Caco-2 (cell line): ENCODE data around the gene TP53BP1. TPM values are rescaled to one million over a fixed set of nuclear protein-coding genes. Genes with fewer than 3 reads are reported as not detected.

Experiments used
- BruUV-seq: library from RNA; stranded (reverse); fragments of 400-500 nt; replicated peaks from 2 replicates; lab custom pipeline; 2021; lab: Mats Ljungman, UMichigan
- CTCF ChIA-PET: fragments of 300-600 bp; sonication (Branson Sonifier 250); formaldehyde crosslinking; loops from one replicate; lab custom pipeline; 2022; ENCODE audit warnings: antibody characterized with exemption; lab: Charles Lee
- POLR2A ChIA-PET: fragments of 300-600 bp; sonication (Branson Sonifier 250); formaldehyde crosslinking; loops from one replicate; lab custom pipeline; 2022; ENCODE audit warnings: antibody characterized with exemption; lab: Charles Lee
- DNase-seq, 2 experiments: peaks; one replicate each; pipeline versions ENCODE4 v3.0.0 to v3.0.0-alpha.2; 2020 to 2022
- H3K27me3 ChIP-seq: replicated peaks from 2 replicates; pipeline ENCODE4 v1.6.0; 2011; ENCODE audit warnings: low read length; ENCODE audit not compliant: control insufficient read depth, insufficient read depth
- H3K36me3 ChIP-seq: 2 replicates; pipeline ENCODE4 v1.5.1; 2011; ENCODE audit warnings: low read length; ENCODE audit not compliant: control insufficient read depth, insufficient read depth
- H3K4me1 ChIP-seq: fragments of 250-450 bp; sonication (Bioruptor Pico); 2 replicates; pipeline ENCODE4 v1.5.1; 2020; ENCODE audit warnings: mild to moderate bottlenecking
- H3K4me3 ChIP-seq: 2 replicates; pipeline ENCODE4 v1.5.1; 2011; ENCODE audit warnings: low read depth, mild to moderate bottlenecking, control low read depth, low read length
- H3K9me3 ChIP-seq: fragments of 250-450 bp; sonication (Bioruptor Pico); 2 replicates; pipeline ENCODE4 v1.5.1; 2020; ENCODE audit warnings: mild to moderate bottlenecking, moderate library complexity
- H3K27ac Mint-ChIP-seq: one replicate; pipeline ENCODE4 v1.8.0; 2022; ENCODE audit warnings: mixed read lengths; ENCODE audit not compliant: unreplicated experiment
- H3K27me3 Mint-ChIP-seq: one replicate; pipeline ENCODE4 v1.8.0; 2022; ENCODE audit warnings: mixed read lengths; ENCODE audit not compliant: insufficient read depth, unreplicated experiment
- H3K36me3 Mint-ChIP-seq: one replicate; pipeline ENCODE4 v1.8.0; 2022; ENCODE audit warnings: mild to moderate bottlenecking, mixed read lengths; ENCODE audit not compliant: insufficient read depth, unreplicated experiment
- H3K4me1 Mint-ChIP-seq: one replicate; pipeline ENCODE4 v1.8.0; 2022; ENCODE audit warnings: low read depth, mixed read lengths; ENCODE audit not compliant: unreplicated experiment
- H3K4me3 Mint-ChIP-seq: one replicate; pipeline ENCODE4 v1.8.0; 2022; ENCODE audit warnings: mild to moderate bottlenecking, moderate library complexity, mixed read lengths; ENCODE audit not compliant: unreplicated experiment
- H3K9me3 Mint-ChIP-seq: one replicate; pipeline ENCODE4 v1.8.0; 2022; ENCODE audit warnings: mixed read lengths; ENCODE audit not compliant: unreplicated experiment
- intact Hi-C: fragments of 100-400 bp; cut with micrococcal nuclease; formaldehyde crosslinking; loops from one replicate; pipeline ENCODE4 v1.10.0; 2022; ENCODE audit not compliant: unreplicated experiment
- total RNA-seq: library from RNA; stranded (reverse); gene quantifications from 2 replicates; pipeline ENCODE4 v1.2.3, GENCODE V29; 2022
- TF ChIP-seq, protein P1 (sequence below), 2 experiments: fragments of 200-600 bp in 1 of 2; IDR thresholded peaks; 1 replicate in 1 of 2; 2 replicates in 1 of 2; pipeline versions ENCODE4 v1.5.1 to v1.8.0; 2011 to 2022; ENCODE audit warnings: antibody characterized with exemption in 1 of 2, control low read depth in 1 of 2, inconsistent platforms in 1 of 2, low read depth in 1 of 2, low read length in 1 of 2, mild to moderate bottlenecking in 1 of 2, moderate library complexity in 1 of 2; ENCODE audit not compliant: insufficient read depth in 1 of 2, severe bottlenecking in 1 of 2, unreplicated experiment in 1 of 2

Gene TP53BP1
- total RNA-seq, 1 experiment from 2014 or later, result 39.8 TPM

DNA sequence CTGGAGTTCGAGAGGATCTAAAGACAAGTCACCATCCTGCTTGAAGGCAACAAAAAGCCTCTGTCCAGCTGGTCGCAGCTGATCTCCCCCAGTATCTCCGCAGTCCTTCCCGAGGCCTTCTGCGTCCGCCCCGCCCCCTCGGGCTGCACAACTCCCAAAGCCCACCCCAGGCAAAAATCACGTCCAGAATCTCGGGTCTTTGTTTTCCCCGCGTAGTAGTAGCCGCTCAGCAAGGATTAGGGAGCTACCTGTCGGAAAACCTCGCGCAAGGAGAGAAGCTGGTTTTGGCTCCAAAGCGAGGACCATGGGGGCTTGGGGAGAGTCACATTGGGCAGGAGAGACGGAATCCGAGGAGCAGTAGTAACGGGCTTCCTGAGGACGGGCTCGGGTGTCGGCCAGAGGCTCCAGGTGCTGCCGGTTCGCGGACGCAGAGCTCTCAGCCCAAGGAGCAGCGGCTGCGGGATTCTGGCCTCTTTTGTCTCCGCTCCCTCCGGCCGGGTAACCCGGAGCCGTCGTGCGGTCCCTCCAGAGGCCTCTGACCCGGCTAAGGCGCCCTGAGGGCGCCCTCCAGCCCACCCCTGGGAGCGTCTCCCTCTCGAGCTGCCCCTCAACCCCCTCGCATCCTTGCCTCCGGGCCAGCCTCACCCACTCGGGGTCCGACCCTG lies 122.5 kb downstream of the TP53BP1 start:
- H3K27me3 ChIP-seq, result no peaks in the 10 kb centered on the region
- peaks cover 8% of the 10 kb centered on the region for H3K9me3 Mint-ChIP-seq
- ChIA-PET POLR2A (interaction anchor here (0.6 to 1.1 kb wide), 6 partner anchors 15 to 795 kb away, joined by 3 to 5 read pairs (median 4); partner anchors contain the start of gene STARD9), CTCF (interaction anchor here (0.6 to 1.5 kb wide), 3 partner anchors 15 to 145 kb away, joined by 3 to 5 read pairs (median 3); no protein-coding TSS in a partner anchor)
- peaks cover 10% of the 10 kb centered on the region for H3K4me1 ChIP-seq
- H3K4me3 Mint-ChIP-seq, result peak overlapping the region; percentile 93
- H3K9me3 ChIP-seq, result peaks cover 4% of the 10 kb centered on the region; the same call in 1 of the 2 replicates
- DNase-seq, result peak; percentile 27 to 38
- H3K36me3 Mint-ChIP-seq, result peaks cover 55% of the 10 kb centered on the region
- TF ChIP-seq, protein P1, sequence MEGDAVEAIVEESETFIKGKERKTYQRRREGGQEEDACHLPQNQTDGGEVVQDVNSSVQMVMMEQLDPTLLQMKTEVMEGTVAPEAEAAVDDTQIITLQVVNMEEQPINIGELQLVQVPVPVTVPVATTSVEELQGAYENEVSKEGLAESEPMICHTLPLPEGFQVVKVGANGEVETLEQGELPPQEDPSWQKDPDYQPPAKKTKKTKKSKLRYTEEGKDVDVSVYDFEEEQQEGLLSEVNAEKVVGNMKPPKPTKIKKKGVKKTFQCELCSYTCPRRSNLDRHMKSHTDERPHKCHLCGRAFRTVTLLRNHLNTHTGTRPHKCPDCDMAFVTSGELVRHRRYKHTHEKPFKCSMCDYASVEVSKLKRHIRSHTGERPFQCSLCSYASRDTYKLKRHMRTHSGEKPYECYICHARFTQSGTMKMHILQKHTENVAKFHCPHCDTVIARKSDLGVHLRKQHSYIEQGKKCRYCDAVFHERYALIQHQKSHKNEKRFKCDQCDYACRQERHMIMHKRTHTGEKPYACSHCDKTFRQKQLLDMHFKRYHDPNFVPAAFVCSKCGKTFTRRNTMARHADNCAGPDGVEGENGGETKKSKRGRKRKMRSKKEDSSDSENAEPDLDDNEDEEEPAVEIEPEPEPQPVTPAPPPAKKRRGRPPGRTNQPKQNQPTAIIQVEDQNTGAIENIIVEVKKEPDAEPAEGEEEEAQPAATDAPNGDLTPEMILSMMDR (IDR thresholded peaks at IDR 0.05; ENCODE audit: insufficient read depth in 1 of 2, low read depth in 1 of 2, low read length in 1 of 2, severe bottlenecking in 1 of 2, unreplicated experiment in 1 of 2), result no peak
- peaks cover 14% of the 10 kb centered on the region for H3K4me1 Mint-ChIP-seq
- no peaks in the 10 kb centered on the region for H3K27me3 Mint-ChIP-seq
- intact Hi-C loops, result no loop called here
- BruUV-seq, result no TSS peak
- H3K27ac Mint-ChIP-seq, result peak overlapping the region; percentile 93
- H3K36me3 ChIP-seq, result peaks cover 1% of the 10 kb centered on the region; the same call in 1 of the 2 replicates
- peak overlapping the region; percentile 77 for H3K4me3 ChIP-seq

DNA sequence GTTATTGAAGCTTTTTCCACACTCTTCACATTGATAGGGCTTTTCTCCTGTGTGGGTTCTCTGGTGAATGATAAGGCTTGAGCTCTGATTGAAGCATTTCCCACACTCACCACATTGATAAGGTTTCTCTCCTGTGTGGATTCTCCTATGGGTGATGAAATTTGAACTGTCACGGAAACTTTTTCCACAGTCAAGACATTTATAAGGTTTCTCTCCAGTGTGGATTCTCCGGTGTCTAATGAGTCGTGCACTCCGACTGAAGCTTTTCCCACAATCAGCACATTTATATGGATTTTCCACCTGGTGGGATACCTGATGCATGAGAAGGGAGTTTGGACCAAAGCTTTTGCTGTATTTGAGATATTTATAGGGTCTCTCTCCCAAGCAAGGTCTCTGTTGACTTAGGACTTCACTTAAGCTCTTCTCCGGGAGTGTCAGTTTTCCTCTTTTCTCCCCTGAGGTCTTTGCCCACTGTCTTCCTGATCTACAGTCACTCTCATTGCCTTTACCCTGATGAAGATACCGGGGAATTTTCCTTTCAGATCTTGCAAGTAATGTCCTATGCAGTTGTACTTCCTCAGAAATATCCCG lies 131.5 kb downstream of the TP53BP1 start:
- no peak overlapping the region for H3K4me3 ChIP-seq
- ChIA-PET CTCF (no interaction called here), POLR2A (interaction anchor here (0.5 to 0.6 kb wide), 2 partner anchors 11 to 13 kb away, joined by 3 read pairs; no protein-coding TSS in a partner anchor)
- Mint-ChIP-seq H3K4me1 (no peaks in the 10 kb centered on the region), H3K9me3 (peaks cover 23% of the 10 kb centered on the region), H3K27ac (no peak overlapping the region), H3K36me3 (peaks cover 66% of the 10 kb centered on the region), H3K4me3 (no peak overlapping the region), H3K27me3 (no peaks in the 10 kb centered on the region)
- no peak for DNase-seq
- H3K4me1 ChIP-seq, result no peaks in the 10 kb centered on the region
- no peaks in the 10 kb centered on the region for H3K27me3 ChIP-seq
- TF ChIP-seq, protein P1 (IDR thresholded peaks at IDR 0.05; ENCODE audit: insufficient read depth in 1 of 2, low read depth in 1 of 2, low read length in 1 of 2, severe bottlenecking in 1 of 2, unreplicated experiment in 1 of 2), result no peak
- H3K9me3 ChIP-seq, result peaks cover 20% of the 10 kb centered on the region
- BruUV-seq, result TSS peak; percentile 13
- intact Hi-C loops, result no loop called here
- H3K36me3 ChIP-seq, result peaks cover 12% of the 10 kb centered on the region

DNA sequence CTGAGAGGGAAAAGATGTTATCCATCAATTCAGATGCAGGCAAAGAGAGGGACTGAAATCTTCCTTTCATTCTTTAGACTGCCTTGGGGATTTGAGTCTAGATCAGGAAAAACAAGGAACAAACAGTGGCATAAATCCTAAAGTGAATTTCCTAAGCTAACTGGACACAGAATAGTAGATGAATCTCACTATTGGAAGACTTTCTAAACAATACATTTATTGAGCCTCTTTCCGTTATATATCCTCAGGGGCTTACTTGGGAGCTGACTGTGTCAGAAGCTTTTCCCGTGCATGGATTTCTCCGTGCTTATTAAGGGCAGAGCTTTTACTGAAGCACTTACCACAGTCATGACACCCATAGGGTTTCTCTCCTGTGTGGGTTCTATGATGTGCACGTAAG lies 132.1 kb downstream of the TP53BP1 start:
- Mint-ChIP-seq H3K4me1 (no peaks in the 10 kb centered on the region), H3K27ac (no peak overlapping the region), H3K36me3 (peaks cover 63% of the 10 kb centered on the region), H3K9me3 (peaks cover 17% of the 10 kb centered on the region), H3K4me3 (no peak overlapping the region), H3K27me3 (no peaks in the 10 kb centered on the region)
- ChIA-PET POLR2A (interaction anchor here (0.5 kb wide), 1 partner anchor 11 kb away, joined by 3 read pairs; no protein-coding TSS in a partner anchor), CTCF (no interaction called here)
- Histone ChIP-seq H3K4me1 (no peaks in the 10 kb centered on the region), H3K36me3 (peaks cover 12% of the 10 kb centered on the region), H3K27me3 (no peaks in the 10 kb centered on the region), H3K4me3 (no peak overlapping the region), H3K9me3 (peaks cover 16% of the 10 kb centered on the region; the same call in 1 of the 2 replicates)
- no peak for DNase-seq
- intact Hi-C loops, result no loop called here
- TF ChIP-seq, protein P1 (IDR thresholded peaks at IDR 0.05; ENCODE audit: insufficient read depth in 1 of 2, low read depth in 1 of 2, low read length in 1 of 2, severe bottlenecking in 1 of 2, unreplicated experiment in 1 of 2), result no peak
- no TSS peak for BruUV-seq
